Coronary artery (tissue), 2 donors: Measurements from ENCODE around the gene NECTIN2.
"Not testable (repeated sequence)": the region's sequence is repeated elsewhere in the genome, so short reads cannot be mapped to it uniquely, and the experiment has no call there.

Experiments used
- DNase-seq: peaks from one replicate; pipeline ENCODE4 v3.0.0-alpha.2; 2017; ENCODE audit warnings: low spot score
- H3K27ac ChIP-seq, 2 donors: fragments of 200-600 bp; sonication (generic); one replicate each; pipeline ENCODE4 v1.5.1; 2016 to 2019
- H3K4me3 ChIP-seq: fragments of 200-600 bp; sonication (generic); 2 replicates; pipeline ENCODE4 v1.5.1; 2016; ENCODE audit warnings: mild to moderate bottlenecking, moderate library complexity
- CTCF ChIP-seq: fragments of 200-600 bp; sonication (generic); IDR thresholded peaks from one replicate; pipeline ENCODE4 v1.5.1; 2019; ENCODE audit warnings: antibody characterized with exemption

Gene NECTIN2

GRCh38 chr19:44856421-44857083 is 10.5 kb downstream of the NECTIN2 start:
- H3K4me3 ChIP-seq: no peak overlapping the region
- peak overlapping the region in 1 of 2 donors; percentile 73 for H3K27ac ChIP-seq
- no peak for TF ChIP-seq CTCF
- no peak for DNase-seq

- H3K4me3 ChIP-seq: no peak overlapping the region
- no peak for TF ChIP-seq CTCF
- H3K27ac ChIP-seq: no peak overlapping the region
- DNase-seq: no peak
Observed at GRCh38 chr19:44857837-44858236, 11.7 kb downstream of the NECTIN2 start.

- not testable (repeated sequence) for H3K4me3 ChIP-seq, H3K27ac ChIP-seq, DNase-seq
Observed at GRCh38 chr19:44861576-44861975, 15.5 kb downstream of the NECTIN2 start.

- H3K4me3 ChIP-seq: no peak overlapping the region
- no peak overlapping the region for H3K27ac ChIP-seq
- no peak for DNase-seq
- no peak for TF ChIP-seq CTCF
Observed at GRCh38 chr19:44863990-44864389, 17.9 kb downstream of the NECTIN2 start.

- no peak for DNase-seq
- Histone ChIP-seq H3K4me3 (no peak overlapping the region), H3K27ac (no peak overlapping the region)
- TF ChIP-seq CTCF: no peak
Observed at GRCh38 chr19:44865196-44865767, 19.2 kb downstream of the NECTIN2 start.

- no peak for TF ChIP-seq CTCF
- DNase-seq: no peak
- Histone ChIP-seq H3K4me3 (no peak overlapping the region), H3K27ac (no peak overlapping the region)
Observed at GRCh38 chr19:44866664-44867063, 20.6 kb downstream of the NECTIN2 start.

GRCh38 chr19:44867578-44867977 is 21.5 kb downstream of the NECTIN2 start:
- TF ChIP-seq CTCF: no peak
- no peak for DNase-seq
- no peak overlapping the region for H3K27ac ChIP-seq
- no peak overlapping the region for H3K4me3 ChIP-seq
